ENCODE data around the gene MASTL.

Gene MASTL

DNA sequence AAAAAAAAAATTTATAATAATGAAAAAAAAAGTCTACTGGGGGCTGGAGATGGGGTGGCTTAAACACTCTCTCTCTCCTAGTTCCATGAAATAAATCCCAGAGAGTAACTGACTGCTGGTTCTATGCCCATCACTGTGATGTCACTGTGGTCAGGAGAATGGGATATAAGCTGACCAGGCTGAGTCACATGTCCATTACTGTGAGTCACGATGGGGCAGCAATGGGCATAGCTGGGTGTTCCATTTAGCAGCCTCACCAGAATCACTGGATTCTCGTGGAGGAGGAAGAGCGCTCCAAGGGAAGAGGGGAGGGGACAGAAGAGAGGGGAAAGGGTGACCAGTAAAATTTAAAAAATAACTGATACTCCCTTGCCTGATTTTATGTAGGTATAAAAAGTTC lies 37.1 kb downstream of the MASTL start:
- Histone ChIP-seq H3K4me2 (ENCODE audit: low read length) (no peak overlapping the region), H2BK5ac (ENCODE audit: low read length) (no peak overlapping the region), H2AK5ac (ENCODE audit: low read length) (no peak overlapping the region), H3K56ac (ENCODE audit: low read length) (no peak overlapping the region), H3K23ac (ENCODE audit: low read length) (no peak overlapping the region), H3K4me1 (ENCODE audit: control insufficient read depth, low read depth, low read length) (no peaks in the 10 kb centered on the region), H2BK120ac (ENCODE audit: low read depth, low read length) (no peak overlapping the region), H3K4me3 (ENCODE audit: low read length) (no peak overlapping the region), H3K27ac (ENCODE audit: low read depth, low read length) (no peak overlapping the region), H3K79me1 (ENCODE audit: low read length) (no peaks in the 10 kb centered on the region), H3K27me3 (ENCODE audit: insufficient read depth, low read length, poor library complexity) (no peaks in the 10 kb centered on the region), H3K79me2 (ENCODE audit: control insufficient read depth, insufficient read depth, low read length) (no peaks in the 10 kb centered on the region), H3K9ac (ENCODE audit: low read length) (no peak overlapping the region), H4K5ac (ENCODE audit: low read length) (no peak overlapping the region), H2BK15ac (replicated peaks; ENCODE audit: low read depth) (no peak overlapping the region), H3K36me3 (ENCODE audit: control insufficient read depth, insufficient read depth, low read length) (no peaks in the 10 kb centered on the region), H3K18ac (ENCODE audit: low read length) (no peak overlapping the region), H4K8ac (ENCODE audit: low read depth, low read length) (no peak overlapping the region), H3K4ac (ENCODE audit: low read depth, low read length) (no peak overlapping the region)
- DNase-seq = no peak
- WGBS (ENCODE audit: extremely low coverage, insufficient coverage, low lambda C conversion rate) = no CpG with 5 or more reads among the region's 3 CpGs

DNA sequence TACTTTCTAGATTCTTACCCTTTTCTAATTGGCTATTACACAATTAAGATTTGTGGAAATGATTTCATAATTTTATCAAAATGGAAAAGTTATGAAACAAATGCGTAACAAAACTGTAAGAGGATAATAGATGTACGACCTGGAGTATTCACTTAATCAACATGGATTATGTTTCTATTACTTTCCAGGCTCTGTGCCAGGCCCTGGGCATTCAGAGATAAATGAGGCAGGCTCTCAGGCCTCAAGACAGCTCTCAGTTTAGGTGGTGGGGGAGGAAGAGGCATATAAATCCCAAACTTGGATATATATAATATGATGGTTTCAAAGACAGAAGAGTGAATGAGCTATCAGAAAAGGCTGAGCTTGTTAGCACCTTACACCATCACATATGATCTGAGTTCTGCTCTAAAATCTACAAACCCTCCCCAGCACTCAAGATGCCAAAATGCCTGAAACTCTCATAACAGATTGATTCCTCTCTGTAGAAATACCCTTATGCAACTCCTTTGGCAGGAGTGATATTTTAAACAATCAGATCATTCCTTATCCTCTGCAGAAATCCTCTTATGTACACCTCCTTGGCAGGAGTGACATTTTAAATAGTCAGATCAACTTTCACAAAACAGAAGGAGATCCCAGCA lies 42.9 kb downstream of the MASTL start:
- H2AK5ac ChIP-seq (ENCODE audit: low read length) = no peak overlapping the region
- H3K9ac ChIP-seq (ENCODE audit: low read length) = no peak overlapping the region
- no peak overlapping the region for H2BK120ac ChIP-seq (ENCODE audit: low read depth, low read length)
- no peaks in the 10 kb centered on the region for H3K79me1 ChIP-seq (ENCODE audit: low read length)
- H4K5ac ChIP-seq (ENCODE audit: low read length) = no peak overlapping the region
- no peak overlapping the region for H3K4me3 ChIP-seq (ENCODE audit: low read length)
- H3K4me2 ChIP-seq (ENCODE audit: low read length) = no peak overlapping the region
- no peak overlapping the region for H3K4ac ChIP-seq (ENCODE audit: low read depth, low read length)
- no peaks in the 10 kb centered on the region for H3K36me3 ChIP-seq (ENCODE audit: control insufficient read depth, insufficient read depth, low read length)
- H3K56ac ChIP-seq (ENCODE audit: low read length) = no peak overlapping the region
- H3K27me3 ChIP-seq (ENCODE audit: insufficient read depth, low read length, poor library complexity) = no peaks in the 10 kb centered on the region
- no CpG with 5 or more reads among the region's 2 CpGs for WGBS (ENCODE audit: extremely low coverage, insufficient coverage, low lambda C conversion rate)
- DNase-seq = no peak
- no peak overlapping the region for H3K27ac ChIP-seq (ENCODE audit: low read depth, low read length)
- no peak overlapping the region for H4K8ac ChIP-seq (ENCODE audit: low read depth, low read length)
- H2BK5ac ChIP-seq (ENCODE audit: low read length) = no peak overlapping the region
- H3K18ac ChIP-seq (ENCODE audit: low read length) = no peak overlapping the region
- no peaks in the 10 kb centered on the region for H3K79me2 ChIP-seq (ENCODE audit: control insufficient read depth, insufficient read depth, low read length)
- H2BK15ac ChIP-seq (replicated peaks; ENCODE audit: low read depth) = no peak overlapping the region
- H3K4me1 ChIP-seq (ENCODE audit: control insufficient read depth, low read depth, low read length) = no peaks in the 10 kb centered on the region
- H3K23ac ChIP-seq (ENCODE audit: low read length) = no peak overlapping the region

DNA sequence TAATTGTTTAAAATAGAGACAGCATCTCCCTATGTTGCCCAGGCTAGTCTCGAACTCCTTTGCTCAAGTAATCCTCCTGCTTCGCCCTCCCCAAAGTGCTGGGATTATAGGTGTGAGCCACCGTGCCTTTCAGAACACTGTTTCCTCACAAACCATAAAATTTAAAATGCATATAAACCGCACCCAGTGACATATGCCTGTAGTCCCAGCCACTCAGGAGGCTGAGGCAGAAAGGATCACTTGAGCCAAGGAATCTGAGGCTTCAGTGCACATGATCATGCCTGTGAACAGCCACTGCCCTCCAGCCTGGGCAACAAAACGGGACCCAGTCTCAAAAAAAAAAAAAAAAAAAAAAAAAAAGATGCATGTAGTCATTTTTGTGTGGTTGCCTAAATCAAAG lies 48.7 kb downstream of the MASTL start:
- no CpG with 5 or more reads among the region's 5 CpGs for WGBS (ENCODE audit: extremely low coverage, insufficient coverage, low lambda C conversion rate)

GRCh38 chr10:27207350-27207749 lies 52.2 kb downstream of the MASTL start:
- no peak overlapping the region for H3K56ac ChIP-seq (ENCODE audit: low read length)
- no peak overlapping the region for H3K27ac ChIP-seq (ENCODE audit: low read depth, low read length)
- no peaks in the 10 kb centered on the region for H3K4me1 ChIP-seq (ENCODE audit: control insufficient read depth, low read depth, low read length)
- H3K9ac ChIP-seq (ENCODE audit: low read length) = no peak overlapping the region
- H3K79me2 ChIP-seq (ENCODE audit: control insufficient read depth, insufficient read depth, low read length) = no peaks in the 10 kb centered on the region
- H4K5ac ChIP-seq (ENCODE audit: low read length) = no peak overlapping the region
- H3K4me2 ChIP-seq (ENCODE audit: low read length) = no peak overlapping the region
- H2BK120ac ChIP-seq (ENCODE audit: low read depth, low read length) = no peak overlapping the region
- no peak overlapping the region for H2AK5ac ChIP-seq (ENCODE audit: low read length)
- no peak overlapping the region for H3K4ac ChIP-seq (ENCODE audit: low read depth, low read length)
- H3K23ac ChIP-seq (ENCODE audit: low read length) = no peak overlapping the region
- no CpG with 5 or more reads among the region's 2 CpGs for WGBS (ENCODE audit: extremely low coverage, insufficient coverage, low lambda C conversion rate)
- H3K18ac ChIP-seq (ENCODE audit: low read length) = no peak overlapping the region
- DNase-seq = no peak
- no peak overlapping the region for H3K4me3 ChIP-seq (ENCODE audit: low read length)
- no peak overlapping the region for H4K8ac ChIP-seq (ENCODE audit: low read depth, low read length)
- H2BK15ac ChIP-seq (replicated peaks; ENCODE audit: low read depth) = no peak overlapping the region
- H3K27me3 ChIP-seq (ENCODE audit: insufficient read depth, low read length, poor library complexity) = no peaks in the 10 kb centered on the region
- H2BK5ac ChIP-seq (ENCODE audit: low read length) = no peak overlapping the region
- H3K36me3 ChIP-seq (ENCODE audit: control insufficient read depth, insufficient read depth, low read length) = no peaks in the 10 kb centered on the region
- no peaks in the 10 kb centered on the region for H3K79me1 ChIP-seq (ENCODE audit: low read length)

More for the DNA sequence above, 48.7 kb downstream of the MASTL start:
- H2BK5ac ChIP-seq (ENCODE audit: low read length) = no peak overlapping the region
- H3K4me3 ChIP-seq (ENCODE audit: low read length) = no peak overlapping the region
- H2AK5ac ChIP-seq (ENCODE audit: low read length) = no peak overlapping the region
- H3K36me3 ChIP-seq (ENCODE audit: control insufficient read depth, insufficient read depth, low read length) = no peaks in the 10 kb centered on the region
- H3K18ac ChIP-seq (ENCODE audit: low read length) = no peak overlapping the region
- DNase-seq = no peak
- H3K27ac ChIP-seq (ENCODE audit: low read depth, low read length) = no peak overlapping the region
- no peak overlapping the region for H4K8ac ChIP-seq (ENCODE audit: low read depth, low read length)
- H3K23ac ChIP-seq (ENCODE audit: low read length) = no peak overlapping the region
- H3K56ac ChIP-seq (ENCODE audit: low read length) = no peak overlapping the region
- no peak overlapping the region for H3K4me2 ChIP-seq (ENCODE audit: low read length)
- H2BK15ac ChIP-seq (replicated peaks; ENCODE audit: low read depth) = no peak overlapping the region
- no peak overlapping the region for H3K4ac ChIP-seq (ENCODE audit: low read depth, low read length)
- H2BK120ac ChIP-seq (ENCODE audit: low read depth, low read length) = no peak overlapping the region
- no peaks in the 10 kb centered on the region for H3K79me2 ChIP-seq (ENCODE audit: control insufficient read depth, insufficient read depth, low read length)
- no peaks in the 10 kb centered on the region for H3K27me3 ChIP-seq (ENCODE audit: insufficient read depth, low read length, poor library complexity)
- H3K4me1 ChIP-seq (ENCODE audit: control insufficient read depth, low read depth, low read length) = no peaks in the 10 kb centered on the region
- H3K9ac ChIP-seq (ENCODE audit: low read length) = no peak overlapping the region
- H3K79me1 ChIP-seq (ENCODE audit: low read length) = no peaks in the 10 kb centered on the region
- H4K5ac ChIP-seq (ENCODE audit: low read length) = no peak overlapping the region

DNA sequence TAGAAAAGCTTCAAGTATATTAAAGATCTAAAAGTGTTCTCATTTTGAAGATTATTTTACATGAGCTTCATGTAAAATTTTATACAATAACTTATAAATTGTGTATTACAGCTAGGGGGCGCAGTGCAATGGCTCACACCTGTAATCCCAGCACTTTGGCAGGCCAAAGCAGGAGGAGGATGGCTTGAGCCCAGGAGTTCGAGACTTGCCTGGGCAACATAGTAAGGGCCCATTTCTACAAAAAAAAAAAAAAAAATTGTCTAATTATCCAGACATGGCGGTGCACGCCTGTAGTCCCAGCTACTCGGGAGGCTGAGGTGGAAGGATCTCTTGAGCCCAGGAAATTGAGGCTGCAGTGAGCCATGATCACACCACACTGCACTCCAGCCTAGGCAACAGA lies 68.8 kb downstream of the MASTL start:
- Histone ChIP-seq H3K23ac (ENCODE audit: low read length) (no peak overlapping the region), H3K4ac (ENCODE audit: low read depth, low read length) (no peak overlapping the region), H2AK5ac (ENCODE audit: low read length) (no peak overlapping the region), H4K8ac (ENCODE audit: low read depth, low read length) (no peak overlapping the region), H2BK5ac (ENCODE audit: low read length) (no peak overlapping the region), H3K18ac (ENCODE audit: low read length) (no peak overlapping the region), H2BK120ac (ENCODE audit: low read depth, low read length) (no peak overlapping the region), H4K5ac (ENCODE audit: low read length) (no peak overlapping the region), H2BK15ac (replicated peaks; ENCODE audit: low read depth) (no peak overlapping the region), H3K4me3 (ENCODE audit: low read length) (no peak overlapping the region), H3K4me2 (ENCODE audit: low read length) (no peak overlapping the region), H3K36me3 (ENCODE audit: control insufficient read depth, insufficient read depth, low read length) (no peaks in the 10 kb centered on the region), H3K9ac (ENCODE audit: low read length) (no peak overlapping the region), H3K56ac (ENCODE audit: low read length) (no peak overlapping the region), H3K27ac (ENCODE audit: low read depth, low read length) (no peak overlapping the region), H3K79me1 (ENCODE audit: low read length) (no peaks in the 10 kb centered on the region), H3K27me3 (ENCODE audit: insufficient read depth, low read length, poor library complexity) (no peaks in the 10 kb centered on the region), H3K4me1 (ENCODE audit: control insufficient read depth, low read depth, low read length) (no peaks in the 10 kb centered on the region), H3K79me2 (ENCODE audit: control insufficient read depth, insufficient read depth, low read length) (no peaks in the 10 kb centered on the region)
- DNase-seq = peak; percentile 37
- no CpG with 5 or more reads among the region's 5 CpGs for WGBS (ENCODE audit: extremely low coverage, insufficient coverage, low lambda C conversion rate)

DNA sequence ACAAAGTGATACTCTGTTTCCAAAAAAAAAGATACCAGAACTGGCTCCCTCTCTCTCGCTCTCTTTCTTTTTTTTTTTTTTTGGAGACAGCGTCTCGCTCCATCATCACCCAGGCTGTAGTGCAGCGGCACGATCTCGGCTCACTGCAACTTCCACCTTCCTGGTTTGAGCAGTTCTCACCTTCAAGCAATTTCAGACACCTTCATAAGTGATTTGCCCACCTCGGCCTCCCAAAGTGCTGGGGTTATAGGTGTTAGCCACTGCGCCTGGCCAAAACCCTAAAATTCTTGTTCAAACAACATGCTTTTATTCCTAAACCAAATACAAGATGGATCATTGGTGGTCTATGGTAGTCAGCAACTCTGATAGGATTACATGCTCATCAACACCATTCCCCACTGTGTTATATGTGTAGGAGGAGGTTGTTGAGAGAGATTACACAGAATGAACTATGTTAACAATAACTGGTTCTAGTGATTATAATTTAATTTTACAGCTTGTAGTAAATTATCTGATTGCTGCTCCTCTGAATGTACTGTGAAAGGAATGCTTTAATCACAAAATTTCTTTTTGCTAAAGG lies 69.9 kb downstream of the MASTL start:
- Histone ChIP-seq H3K56ac (ENCODE audit: low read length) (no peak overlapping the region), H3K4me2 (ENCODE audit: low read length) (no peak overlapping the region), H3K27me3 (ENCODE audit: insufficient read depth, low read length, poor library complexity) (no peaks in the 10 kb centered on the region), H3K23ac (ENCODE audit: low read length) (no peak overlapping the region), H2AK5ac (ENCODE audit: low read length) (no peak overlapping the region), H3K4me1 (ENCODE audit: control insufficient read depth, low read depth, low read length) (no peaks in the 10 kb centered on the region), H3K4ac (ENCODE audit: low read depth, low read length) (no peak overlapping the region), H3K79me2 (ENCODE audit: control insufficient read depth, insufficient read depth, low read length) (no peaks in the 10 kb centered on the region), H3K79me1 (ENCODE audit: low read length) (no peaks in the 10 kb centered on the region), H3K18ac (ENCODE audit: low read length) (no peak overlapping the region), H4K5ac (ENCODE audit: low read length) (no peak overlapping the region), H3K36me3 (ENCODE audit: control insufficient read depth, insufficient read depth, low read length) (no peaks in the 10 kb centered on the region), H3K27ac (ENCODE audit: low read depth, low read length) (no peak overlapping the region), H3K9ac (ENCODE audit: low read length) (no peak overlapping the region), H2BK15ac (replicated peaks; ENCODE audit: low read depth) (no peak overlapping the region), H2BK5ac (ENCODE audit: low read length) (no peak overlapping the region), H4K8ac (ENCODE audit: low read depth, low read length) (no peak overlapping the region), H3K4me3 (ENCODE audit: low read length) (no peak overlapping the region), H2BK120ac (ENCODE audit: low read depth, low read length) (no peak overlapping the region)
- no peak for DNase-seq
- WGBS (ENCODE audit: extremely low coverage, insufficient coverage, low lambda C conversion rate) = no CpG with 5 or more reads among the region's 8 CpGs

Measured in mesendoderm (in vitro differentiated cells).